Measurements from ENCODE around the gene PCDH9.
"Not testable (repeated sequence)": the region's sequence is repeated elsewhere in the genome, so short reads cannot be mapped to it uniquely, and the experiment has no call there.

Gene PCDH9

GRCh38 chr13:66312312-66313087 lies 917.6 kb downstream of the PCDH9 start:
- DNase-seq, result no peak

GRCh38 chr13:66305961-66306617 lies 924.0 kb downstream of the PCDH9 start:
- DNase-seq, result no peak

GRCh38 chr13:66301482-66301881 lies 928.7 kb downstream of the PCDH9 start:
- DNase-seq, result no peak

GRCh38 chr13:66301006-66301405 lies 929.1 kb downstream of the PCDH9 start:
- DNase-seq, result no peak

- no peak for DNase-seq
Measured at GRCh38 chr13:66296875-66297274, 933.3 kb downstream of the PCDH9 start.

- DNase-seq, result no peak
Measured at GRCh38 chr13:66296328-66296727, 933.8 kb downstream of the PCDH9 start.

GRCh38 chr13:66286806-66287205 lies 943.3 kb downstream of the PCDH9 start:
- not testable (repeated sequence) for DNase-seq

GRCh38 chr13:66275416-66275815 lies 954.7 kb downstream of the PCDH9 start:
- no peak for DNase-seq

- no peak for DNase-seq
Measured at GRCh38 chr13:66273011-66273410, 957.1 kb downstream of the PCDH9 start.

GRCh38 chr13:66266761-66267160 lies 963.4 kb downstream of the PCDH9 start:
- DNase-seq, result no peak

GRCh38 chr13:66266348-66266747 lies 963.8 kb downstream of the PCDH9 start:
- DNase-seq, result no peak

GRCh38 chr13:66265371-66265770 lies 964.8 kb downstream of the PCDH9 start:
- DNase-seq, result no peak

GRCh38 chr13:66264971-66265370 lies 965.2 kb downstream of the PCDH9 start:
- no peak for DNase-seq

GRCh38 chr13:66262330-66262729 lies 967.8 kb downstream of the PCDH9 start:
- DNase-seq, result no peak

GRCh38 chr13:66259426-66259825 lies 970.7 kb downstream of the PCDH9 start:
- DNase-seq, result not testable (repeated sequence)

Measured in activated effector memory CD4-positive, alpha-beta T cell treated with anti-CD3 and anti-CD28 coated beads, Interleukin-2, amount 50 U/mL, for 16 hours (primary cell).